GM19467 (cell line): ENCODE results near the gene TMEM43.
A peak's percentile ranks its signal among the peaks of the same experiment; 100 is the strongest.
"Not testable (repeated sequence)": the region's sequence is repeated elsewhere in the genome, so short reads cannot be mapped to it uniquely, and the experiment has no call there.

Source experiments
- ATAC-seq: cut with Tn5 transposase; IDR thresholded peaks from one replicate; pipeline ENCODE4 v1.9.1; 2021; ENCODE audit warnings: mild to moderate bottlenecking, moderate library complexity; ENCODE audit not compliant: unreplicated experiment

The TMEM43 gene, protein sequence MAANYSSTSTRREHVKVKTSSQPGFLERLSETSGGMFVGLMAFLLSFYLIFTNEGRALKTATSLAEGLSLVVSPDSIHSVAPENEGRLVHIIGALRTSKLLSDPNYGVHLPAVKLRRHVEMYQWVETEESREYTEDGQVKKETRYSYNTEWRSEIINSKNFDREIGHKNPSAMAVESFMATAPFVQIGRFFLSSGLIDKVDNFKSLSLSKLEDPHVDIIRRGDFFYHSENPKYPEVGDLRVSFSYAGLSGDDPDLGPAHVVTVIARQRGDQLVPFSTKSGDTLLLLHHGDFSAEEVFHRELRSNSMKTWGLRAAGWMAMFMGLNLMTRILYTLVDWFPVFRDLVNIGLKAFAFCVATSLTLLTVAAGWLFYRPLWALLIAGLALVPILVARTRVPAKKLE

DNA sequence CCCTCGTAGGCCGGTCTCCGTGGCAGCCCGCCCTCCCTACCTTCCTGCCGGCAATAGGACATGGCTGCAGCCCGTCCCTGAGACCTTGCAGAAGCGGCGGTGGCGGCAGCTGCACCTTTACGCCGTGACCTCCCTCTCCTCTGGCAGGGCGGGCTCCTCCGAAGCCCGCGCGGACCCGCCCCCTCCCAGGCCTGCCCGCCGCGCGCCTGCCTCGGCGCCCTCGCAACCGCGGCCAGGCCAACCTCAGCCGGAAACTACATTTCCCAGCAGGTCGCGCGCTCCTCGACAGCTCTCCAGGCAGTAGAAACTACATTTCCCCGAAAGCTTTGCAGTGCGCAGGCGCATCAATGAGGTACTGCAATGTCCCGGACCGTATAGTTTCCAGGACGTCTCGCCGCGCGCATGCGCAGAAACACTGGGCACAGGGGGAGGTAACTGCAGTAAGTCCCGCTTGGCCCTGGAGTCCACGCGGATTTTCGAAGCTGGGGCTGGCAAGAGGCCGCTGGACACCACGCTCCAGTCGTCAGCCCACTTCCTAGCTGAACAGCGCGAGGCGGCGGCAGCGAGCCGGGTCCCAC, at the start of gene TMEM43, which contains the start of gene CHCHD4:
TMEM43 (plus strand) TSS at position 438 of the 578 bp plus-strand sequence. CDS start 142 bp downstream, outside the sequence.
CHCHD4 (minus strand) TSS at position 256 of the 578 bp plus-strand sequence; CDS start at position 62, 194 bp downstream.
- ATAC-seq, result peak; percentile 90

DNA sequence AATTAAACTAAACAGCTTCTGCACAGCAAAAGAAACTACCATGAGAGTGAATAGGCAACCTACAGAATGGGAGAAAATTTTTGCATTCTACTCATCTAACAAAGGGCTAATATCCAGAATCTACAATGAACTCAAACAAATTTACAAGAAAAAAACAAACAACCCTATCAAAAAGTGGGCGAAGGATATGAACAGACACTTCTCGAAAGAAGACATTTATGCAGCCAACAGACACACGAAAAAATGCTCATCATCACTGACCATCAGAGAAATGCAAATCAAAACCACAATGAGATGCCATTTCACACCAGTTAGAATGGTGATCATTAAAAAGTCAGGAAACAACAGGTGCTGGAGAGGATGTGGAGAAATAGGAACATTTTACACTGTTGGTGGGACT, 49.6 kb upstream of the TMEM43 start:
- not testable (repeated sequence) for ATAC-seq

DNA sequence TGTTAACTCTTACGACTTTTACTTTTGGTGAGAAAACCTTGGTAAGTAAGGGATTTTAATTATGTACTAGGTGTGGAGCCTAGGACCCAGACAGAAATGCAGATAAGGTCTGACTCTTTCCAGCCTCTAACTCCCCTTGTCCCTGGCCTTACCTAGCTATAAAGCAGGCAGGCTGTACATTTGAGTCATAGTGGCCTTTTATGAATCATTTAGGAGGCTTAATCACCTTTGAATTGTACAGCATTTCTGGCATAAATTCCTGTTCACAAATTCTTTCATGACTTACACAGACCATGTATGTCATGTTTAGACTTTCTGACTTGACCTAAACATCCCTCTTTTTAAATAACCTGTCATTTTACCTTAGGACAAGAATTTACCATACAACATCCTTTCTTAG, 47.5 kb upstream of the TMEM43 start:
- ATAC-seq, result no peak

DNA sequence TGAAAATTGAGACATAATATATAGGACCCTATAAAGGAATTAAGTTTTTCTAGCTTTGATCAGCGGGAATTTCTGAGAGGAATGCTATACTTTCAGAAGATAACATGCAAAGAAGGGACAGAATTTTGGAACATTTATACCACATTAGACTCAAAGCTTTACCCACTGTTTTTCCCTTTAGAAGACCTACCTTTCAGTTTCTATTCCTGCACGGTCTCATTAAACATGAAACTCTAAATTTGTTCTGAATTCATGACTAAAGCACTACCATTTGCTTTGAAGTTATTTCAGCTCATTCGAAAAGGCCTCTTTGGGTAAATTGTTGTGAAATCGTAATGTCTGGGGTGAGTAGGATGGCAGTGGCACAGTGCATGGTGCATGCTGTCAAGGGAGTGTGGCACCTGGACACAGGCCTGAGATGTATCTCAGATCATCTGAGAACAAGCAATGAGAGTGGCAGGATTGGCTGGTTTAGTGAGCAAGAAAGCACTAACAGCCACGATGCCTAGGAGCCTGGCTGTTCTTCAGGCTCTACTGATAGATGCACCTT, 42.7 kb upstream of the TMEM43 start:
- no peak for ATAC-seq

DNA sequence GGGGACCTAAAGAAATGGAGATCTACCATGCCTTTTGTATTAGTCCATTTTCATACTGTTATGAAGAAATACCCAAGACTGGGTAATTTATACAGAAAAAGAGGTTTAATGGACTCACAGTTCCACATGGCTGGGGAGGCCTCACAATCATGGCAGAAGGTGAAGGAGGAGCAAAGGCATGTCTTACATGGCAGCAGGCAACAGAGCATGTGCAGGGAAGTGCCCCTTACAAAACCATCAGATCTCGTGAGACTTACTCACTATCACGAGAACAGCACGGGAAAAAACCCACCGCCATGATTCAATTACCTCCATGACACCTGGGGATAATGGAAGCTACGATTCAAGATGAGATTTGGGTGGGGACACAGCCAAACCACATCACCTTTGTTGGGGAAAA, 37.4 kb upstream of the TMEM43 start:
- ATAC-seq, result not testable (repeated sequence)

DNA sequence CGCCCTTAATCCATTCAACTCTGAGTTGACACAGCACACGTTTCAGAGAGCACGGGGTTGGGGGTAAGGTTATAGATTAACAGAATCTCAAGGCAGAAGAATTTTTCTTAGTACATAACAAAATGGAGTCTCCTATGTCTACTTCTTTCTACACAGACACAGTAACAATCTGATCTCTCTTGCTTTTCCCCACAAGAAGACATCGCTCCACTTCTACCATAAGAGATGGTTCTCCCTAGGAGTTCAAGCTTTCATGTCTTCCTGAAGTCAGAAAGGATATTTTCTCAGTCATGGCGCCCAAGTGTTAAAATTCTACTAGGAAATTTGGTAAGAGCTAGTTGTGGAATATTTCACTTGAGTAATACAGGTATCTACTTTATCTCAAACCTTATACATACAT, 32.9 kb upstream of the TMEM43 start:
- not testable (repeated sequence) for ATAC-seq

DNA sequence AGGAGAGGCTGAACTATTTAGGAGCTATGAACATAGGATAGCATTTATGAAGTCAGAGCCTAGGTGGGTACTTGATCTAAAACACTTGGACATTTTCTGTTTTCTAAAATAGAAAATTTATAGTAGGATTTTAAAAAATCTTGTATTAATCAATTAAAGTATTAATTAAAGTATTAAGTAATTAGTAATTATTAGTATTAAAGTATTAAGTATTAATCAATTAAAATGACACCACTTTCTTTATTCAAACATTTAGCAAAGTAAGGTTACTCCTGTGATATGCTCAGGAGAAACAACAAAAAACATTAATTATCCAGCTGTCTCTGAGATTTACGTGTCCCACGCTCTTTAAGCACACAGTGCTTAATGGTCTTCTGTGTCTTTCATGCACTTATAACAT, 32.4 kb upstream of the TMEM43 start:
- no peak for ATAC-seq

DNA sequence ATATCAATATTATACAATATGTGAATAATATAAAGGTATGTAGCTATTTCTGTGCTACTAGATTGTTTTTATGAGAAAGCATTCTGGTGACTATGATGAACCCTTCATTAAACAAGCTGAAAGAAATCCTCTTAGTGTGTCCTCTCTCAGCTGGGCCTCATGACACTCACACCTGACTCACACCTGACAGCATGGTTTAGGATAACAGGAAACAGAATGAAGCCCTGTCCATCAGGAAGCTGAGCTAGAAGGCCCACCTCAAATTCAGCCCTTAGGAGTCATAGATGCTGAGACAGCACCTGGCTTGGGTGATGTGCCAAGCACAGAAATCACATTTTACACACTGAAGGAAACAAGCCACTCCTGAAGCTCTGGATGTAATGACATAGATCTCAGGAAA, 31.0 kb upstream of the TMEM43 start:
- ATAC-seq, result no peak

DNA sequence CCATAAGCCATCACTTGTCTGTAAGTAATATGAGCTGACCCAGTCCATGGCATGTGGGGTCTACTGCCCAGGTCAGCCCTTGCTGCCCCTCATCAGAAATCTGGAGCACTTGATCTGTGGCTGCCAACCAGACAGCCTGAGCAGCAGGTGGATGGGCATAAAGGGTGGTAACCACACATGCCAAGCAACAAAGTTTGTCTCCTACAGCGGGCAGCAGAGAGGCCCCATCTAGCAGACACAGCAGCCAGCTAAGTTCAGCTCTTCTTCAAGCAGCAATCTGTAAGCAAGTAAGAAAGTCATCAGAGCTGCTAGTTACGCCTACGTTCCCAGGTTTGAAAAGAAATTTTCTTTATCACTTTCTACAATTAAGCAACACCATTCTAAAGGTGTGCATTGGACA, 28.1 kb upstream of the TMEM43 start:
- no peak for ATAC-seq

DNA sequence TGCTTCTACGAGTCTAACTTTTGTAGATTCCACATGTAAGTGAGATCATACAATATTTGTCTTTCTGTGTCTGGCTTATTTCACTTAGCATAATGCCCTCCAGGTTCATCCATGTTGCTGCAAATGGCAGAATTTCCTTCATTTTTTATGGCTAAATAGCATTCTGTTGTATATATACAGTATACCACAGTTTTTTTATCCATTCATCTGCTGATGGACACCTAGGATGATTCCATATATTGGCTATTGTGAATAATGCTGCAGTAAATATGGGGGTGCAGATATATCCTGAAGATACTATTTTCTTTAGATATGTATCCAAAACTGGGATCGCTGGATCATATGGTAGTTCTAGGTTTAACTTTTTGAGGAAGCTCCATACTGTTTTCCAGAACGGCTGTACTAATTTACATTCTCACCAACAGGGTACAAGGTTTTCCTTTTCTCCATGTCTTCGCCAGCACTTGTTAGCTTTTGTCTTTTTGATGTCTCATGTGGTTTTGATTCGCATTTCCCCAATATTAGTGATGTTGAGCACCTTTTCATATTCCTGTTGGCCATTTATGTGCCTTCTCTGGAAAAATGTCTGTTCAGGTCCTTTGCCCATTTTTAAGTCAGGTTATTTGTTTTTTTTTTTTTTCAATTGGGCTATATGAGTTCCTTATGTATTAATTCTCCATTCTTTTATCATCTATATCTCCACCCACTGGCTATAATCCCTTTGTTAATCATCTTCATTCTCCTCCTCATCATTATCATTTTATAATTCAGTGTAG, 27.0 kb upstream of the TMEM43 start:
- ATAC-seq, result no peak

DNA sequence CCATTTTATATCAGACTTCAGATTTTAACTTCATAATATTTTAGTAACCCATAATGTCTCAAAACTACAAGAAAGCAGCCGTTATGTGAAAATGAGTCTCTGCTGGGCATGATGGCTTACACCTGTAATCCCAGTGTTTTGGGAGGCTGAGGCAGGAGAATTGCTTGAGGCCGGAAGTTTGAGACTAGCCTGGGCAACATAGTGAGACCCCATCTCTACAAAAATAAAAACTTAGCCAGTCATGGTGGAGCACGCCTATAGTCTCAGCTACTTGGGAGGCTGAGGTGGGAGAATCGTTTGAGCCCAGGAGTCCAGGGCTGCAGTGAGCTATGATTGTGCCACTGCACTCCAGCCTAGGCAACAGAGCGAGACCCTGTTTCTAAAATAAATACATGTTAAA, 15.0 kb upstream of the TMEM43 start:
- not testable (repeated sequence) for ATAC-seq

DNA sequence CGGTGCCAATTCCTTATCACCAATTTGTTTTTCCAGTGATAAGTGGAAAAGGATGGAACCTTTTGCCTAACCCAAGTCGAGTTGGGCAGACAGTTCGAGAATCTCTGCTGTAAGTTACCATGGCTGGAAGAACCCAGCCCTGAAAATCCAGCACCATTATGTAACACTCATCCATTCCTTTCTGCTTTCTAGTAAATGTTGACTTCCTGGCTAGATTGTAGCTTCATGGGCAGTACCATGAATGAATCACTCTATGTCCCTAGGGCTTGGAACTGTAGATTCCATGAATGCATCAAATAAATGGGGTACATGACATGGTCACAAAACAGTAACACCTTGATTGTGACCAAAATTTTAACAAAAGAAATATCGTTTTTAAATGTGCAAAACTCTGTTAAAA, 14.2 kb upstream of the TMEM43 start:
- no peak for ATAC-seq

DNA sequence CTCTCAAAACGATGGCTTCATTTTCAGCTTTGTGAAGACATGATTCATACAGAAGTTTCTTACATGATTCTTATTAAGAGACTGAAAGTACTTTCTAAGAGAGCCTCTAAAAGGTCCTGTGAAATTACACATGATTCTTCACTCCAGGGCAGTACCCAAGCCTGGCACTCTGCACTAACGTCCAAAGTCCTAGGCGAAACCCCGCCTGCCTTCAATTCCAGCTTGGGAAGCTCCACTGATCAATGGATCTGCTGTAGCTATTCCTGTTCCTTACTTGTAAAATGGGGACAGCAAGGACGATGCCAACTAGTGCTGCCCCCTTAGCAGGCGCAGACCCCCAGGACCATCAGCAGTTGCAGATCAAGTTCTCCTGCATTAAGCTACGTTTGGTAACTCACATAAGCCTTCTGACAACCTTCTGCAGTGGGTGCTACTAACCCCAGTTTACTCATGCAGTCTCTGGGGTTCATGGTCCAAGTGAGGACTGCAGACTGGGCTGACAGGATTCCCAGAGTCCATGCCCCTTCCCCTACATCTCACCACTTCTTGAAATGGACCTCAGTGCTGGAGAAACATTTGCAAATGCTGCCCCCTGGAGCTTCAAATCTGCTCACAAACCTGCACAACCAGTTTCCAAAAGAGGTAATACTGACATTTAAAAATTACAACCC, 10.8 kb upstream of the TMEM43 start:
- ATAC-seq, result no peak

DNA sequence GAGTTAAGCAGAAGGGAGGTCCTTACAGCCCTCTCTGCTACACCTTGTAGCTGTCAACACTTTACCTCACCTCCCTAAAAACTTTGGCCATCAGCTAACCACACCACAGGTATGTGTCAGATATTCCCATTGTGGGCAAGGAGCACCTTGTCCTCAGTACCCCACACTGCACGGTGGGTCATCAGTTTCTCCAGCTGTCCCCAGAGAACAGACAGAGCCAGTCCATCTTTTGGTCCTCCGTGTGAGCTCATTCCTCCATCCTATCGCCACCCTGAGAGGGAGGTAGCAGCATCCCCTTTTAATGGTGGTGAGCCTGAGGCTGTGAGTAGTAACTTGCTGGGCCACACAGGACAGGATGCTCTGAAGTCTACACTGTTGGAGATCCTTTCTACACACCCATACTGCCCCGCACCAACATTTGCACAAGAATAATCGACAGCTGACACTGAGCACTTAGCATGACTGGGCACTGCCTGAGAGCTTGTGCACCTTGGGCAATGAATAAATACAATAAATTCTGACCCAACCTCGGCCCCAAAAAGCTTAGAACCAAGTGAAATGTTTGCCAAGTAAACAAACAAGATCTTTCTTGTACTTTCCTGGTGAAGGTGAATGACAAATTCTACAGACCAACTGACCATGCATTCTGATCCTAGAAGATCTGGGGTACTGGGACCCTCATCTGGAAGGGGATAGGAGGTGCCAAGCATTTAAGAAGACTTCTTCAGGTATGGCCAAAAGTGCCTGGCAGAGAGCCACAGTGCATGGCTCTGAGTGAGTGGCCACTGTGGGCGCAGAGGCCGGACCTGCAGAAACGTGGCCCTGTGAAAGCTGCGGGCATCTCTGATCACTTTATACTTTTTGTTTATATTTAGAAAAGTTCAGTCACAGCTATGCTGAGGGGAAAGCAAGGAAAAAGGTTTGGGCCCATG, 7.1 kb upstream of the TMEM43 start:
- no peak for ATAC-seq

DNA sequence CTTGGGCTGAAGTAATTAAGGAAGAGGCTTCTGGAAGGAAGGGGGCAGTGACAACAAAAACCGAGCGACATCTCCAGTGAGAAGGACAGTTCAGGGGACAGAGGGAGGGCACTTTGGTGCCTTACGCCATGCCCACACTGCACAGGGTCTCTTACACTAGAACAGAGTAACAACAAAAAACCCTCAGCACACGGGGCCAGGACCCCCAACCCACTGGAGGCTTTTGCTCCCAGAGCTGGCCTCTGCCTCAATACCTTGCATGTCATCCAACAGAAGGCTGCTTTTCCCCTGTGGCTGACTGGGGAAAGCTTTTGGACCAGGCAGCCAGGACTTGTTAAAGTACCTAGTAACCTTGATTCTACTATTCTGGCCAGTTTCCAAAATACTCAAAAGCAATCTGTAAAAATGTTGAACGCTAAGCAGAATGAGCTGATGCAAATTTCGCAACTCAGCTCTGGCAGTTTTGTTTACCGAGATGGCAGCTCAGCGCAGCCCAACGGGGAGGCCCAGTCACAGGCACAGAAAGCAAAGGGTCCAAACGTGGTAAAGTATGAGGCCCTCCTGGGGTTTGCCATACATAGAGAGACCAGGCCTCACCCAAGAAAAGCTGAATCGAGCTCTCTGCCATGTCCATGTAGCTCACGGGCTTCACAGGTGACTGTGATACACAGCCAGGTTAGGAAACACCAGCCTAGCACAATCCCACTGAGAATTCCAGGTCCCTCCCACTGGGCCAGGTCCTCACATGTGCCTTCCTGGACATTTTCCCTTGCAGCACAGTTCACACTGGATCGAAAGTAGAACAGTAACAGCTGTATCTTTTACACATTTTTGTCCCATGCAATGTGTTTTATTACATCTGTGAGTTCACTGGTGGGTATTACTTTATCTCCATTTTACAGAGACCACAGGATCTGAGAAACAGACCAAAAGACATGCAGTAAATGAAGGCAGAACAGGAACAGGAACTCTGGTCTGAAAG, 6.2 kb upstream of the TMEM43 start:
- no peak for ATAC-seq

DNA sequence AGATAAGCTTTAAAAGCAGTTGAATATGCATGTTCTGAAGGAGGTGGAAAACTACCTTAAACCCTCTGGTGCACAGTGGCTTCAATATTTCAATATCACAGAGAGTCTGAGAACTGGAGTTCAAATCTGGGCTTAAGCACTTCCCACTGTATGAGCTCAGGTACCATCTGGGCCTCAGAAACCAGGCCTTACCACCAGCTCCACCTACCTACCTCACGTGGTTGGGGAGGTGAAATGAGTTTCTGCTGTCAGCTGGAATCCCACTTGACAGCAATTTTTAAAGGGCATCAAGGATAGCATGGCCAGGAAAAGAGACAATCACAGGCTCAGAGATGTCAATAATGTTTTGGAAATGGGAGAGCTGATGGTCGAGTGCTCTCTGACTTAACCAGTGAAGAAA, 5.2 kb upstream of the TMEM43 start:
- no peak for ATAC-seq

DNA sequence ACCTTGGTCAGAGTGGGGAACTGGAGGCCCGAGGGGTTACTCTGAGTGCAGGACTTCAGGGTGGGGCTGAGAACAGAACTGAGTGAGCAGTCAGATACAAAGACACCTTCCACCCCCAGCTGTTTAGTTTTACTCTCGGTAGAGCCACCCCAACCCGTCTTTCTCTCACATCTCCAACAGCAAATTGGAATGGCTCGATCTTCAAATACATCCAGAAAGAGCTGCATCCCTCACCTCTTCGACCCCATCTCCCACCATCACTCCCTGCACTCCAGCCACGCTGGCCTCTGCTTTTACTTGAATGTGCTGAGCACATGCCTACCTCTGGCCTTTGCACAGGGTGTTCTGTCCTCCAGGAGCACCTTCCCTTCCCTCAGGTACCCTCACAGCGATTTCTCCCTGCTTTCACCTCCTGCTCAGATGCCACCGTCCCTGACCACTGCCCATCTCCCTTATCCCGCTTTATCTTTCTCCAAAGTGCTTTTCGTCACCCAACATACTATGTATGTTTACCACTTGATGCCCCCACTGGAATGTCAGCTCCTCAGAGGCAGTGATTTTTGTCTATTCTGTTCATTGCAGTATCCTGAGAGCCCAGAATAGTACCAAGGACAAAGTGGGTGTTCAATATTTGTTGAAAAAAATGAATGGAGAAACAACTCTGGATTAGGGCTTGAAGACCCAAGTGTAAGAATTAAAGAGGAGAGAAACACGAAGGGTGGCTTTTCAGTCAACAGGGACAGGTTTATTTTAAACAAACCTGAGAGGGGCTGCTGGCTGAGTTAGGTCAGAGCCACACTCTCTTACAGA, 4.5 kb upstream of the TMEM43 start:
- no peak for ATAC-seq
